Coronary artery (tissue), 2 donors: ENCODE results near the gene SLC35A2.
A peak's percentile ranks its signal among the peaks of the same experiment; 100 is the strongest.

Experiments
- DNase-seq: peaks from one replicate; pipeline ENCODE4 v3.0.0-alpha.2; 2017; ENCODE audit warnings: low spot score
- H3K27ac ChIP-seq, 2 donors: fragments of 200-600 bp; sonication (generic); one replicate each; pipeline ENCODE4 v1.5.1; 2016 to 2019
- H3K4me3 ChIP-seq: fragments of 200-600 bp; sonication (generic); 2 replicates; pipeline ENCODE4 v1.5.1; 2016; ENCODE audit warnings: mild to moderate bottlenecking, moderate library complexity
- TF ChIP-seq, protein P1 (sequence below): fragments of 200-600 bp; sonication (generic); IDR thresholded peaks from one replicate; pipeline ENCODE4 v1.5.1; 2019; ENCODE audit warnings: antibody characterized with exemption

SLC35A2 gene

DNA sequence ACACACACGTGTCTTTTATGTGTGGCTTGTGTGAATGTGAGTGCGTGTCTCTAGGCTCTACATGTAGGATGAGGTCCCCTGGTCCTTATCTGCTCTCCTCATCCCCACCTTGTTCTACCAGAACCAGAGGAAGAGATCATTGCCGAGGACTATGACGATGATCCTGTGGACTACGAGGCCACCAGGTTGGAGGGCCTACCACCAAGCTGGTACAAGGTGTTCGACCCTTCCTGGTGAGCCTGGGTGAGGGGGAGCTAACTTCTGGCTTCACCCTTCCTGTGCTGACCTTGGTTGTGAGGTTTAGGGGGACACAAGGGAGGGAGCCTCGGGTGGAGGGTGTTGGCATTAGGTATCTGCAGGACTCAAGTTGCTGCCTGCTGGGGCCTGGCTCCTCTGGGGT lies 10.4 kb downstream of the SLC35A2 start:
- H3K4me3 ChIP-seq: no peak overlapping the region

DNA sequence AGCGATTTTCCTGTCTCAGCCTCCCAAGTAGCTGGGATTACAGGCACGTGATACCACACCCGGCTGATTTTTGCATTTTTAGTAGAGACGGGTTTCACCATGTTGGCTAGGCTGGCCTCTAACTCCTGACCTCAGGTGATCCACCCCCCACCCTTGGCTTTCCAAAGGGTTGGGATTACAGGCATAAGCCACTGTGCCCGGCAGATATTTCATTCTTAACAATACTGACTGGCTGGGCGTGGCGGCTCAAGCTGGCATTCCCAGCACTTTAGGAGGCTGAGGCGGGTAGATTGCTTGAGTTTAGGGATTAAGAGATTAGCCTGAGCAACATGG lies 12.4 kb downstream of the SLC35A2 start:
- Histone ChIP-seq H3K4me3 (no peak overlapping the region), H3K27ac (no peak overlapping the region)
- no peak for DNase-seq
- TF ChIP-seq, protein P1, sequence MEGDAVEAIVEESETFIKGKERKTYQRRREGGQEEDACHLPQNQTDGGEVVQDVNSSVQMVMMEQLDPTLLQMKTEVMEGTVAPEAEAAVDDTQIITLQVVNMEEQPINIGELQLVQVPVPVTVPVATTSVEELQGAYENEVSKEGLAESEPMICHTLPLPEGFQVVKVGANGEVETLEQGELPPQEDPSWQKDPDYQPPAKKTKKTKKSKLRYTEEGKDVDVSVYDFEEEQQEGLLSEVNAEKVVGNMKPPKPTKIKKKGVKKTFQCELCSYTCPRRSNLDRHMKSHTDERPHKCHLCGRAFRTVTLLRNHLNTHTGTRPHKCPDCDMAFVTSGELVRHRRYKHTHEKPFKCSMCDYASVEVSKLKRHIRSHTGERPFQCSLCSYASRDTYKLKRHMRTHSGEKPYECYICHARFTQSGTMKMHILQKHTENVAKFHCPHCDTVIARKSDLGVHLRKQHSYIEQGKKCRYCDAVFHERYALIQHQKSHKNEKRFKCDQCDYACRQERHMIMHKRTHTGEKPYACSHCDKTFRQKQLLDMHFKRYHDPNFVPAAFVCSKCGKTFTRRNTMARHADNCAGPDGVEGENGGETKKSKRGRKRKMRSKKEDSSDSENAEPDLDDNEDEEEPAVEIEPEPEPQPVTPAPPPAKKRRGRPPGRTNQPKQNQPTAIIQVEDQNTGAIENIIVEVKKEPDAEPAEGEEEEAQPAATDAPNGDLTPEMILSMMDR: no peak

More for the DNA sequence above, 10.4 kb downstream of the SLC35A2 start:
- TF ChIP-seq, protein P1: no peak
- no peak for DNase-seq
- H3K27ac ChIP-seq: no peak overlapping the region

DNA sequence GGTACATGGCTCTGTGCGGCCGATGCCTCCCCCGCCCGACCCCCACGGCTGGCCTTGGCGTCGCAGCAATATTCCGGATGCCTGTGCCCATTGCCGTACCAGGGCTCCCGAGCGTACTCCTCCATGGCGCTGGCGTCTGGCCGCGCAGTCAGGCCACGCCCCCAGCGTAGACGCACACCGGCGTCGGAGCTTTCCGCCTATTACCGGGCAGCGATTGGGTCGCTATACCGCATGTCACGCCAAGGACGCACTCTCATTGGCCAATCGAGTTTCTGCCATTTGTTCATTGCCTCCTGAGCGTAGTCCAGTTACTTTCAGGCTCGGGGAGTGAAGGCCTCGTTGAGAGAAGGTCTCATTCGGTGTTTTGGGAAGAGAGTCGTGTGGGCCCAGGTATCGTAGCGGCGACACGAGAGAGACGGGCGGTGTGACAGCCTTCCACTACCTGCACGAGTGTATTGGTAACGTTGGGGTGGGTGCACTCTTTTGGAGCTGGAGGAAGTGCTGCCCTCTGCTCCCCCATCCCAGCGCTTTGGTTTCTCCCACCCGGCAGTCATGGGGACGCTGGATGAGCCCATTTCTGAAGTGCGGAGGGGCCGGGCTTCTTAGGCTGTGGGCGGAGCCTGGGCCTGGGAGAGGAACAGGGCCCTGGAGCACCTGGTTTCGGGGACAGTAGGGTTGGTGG lies 13.7 kb downstream of the SLC35A2 start, which contains the start of the genes PQBP1 and TIMM17B:
PQBP1 (plus strand) TSS at position 306 of the 682 bp plus-strand sequence. CDS start 580 bp downstream, outside the sequence.
TIMM17B (minus strand) TSS at position 144 of the 682 bp plus-strand sequence; CDS start at position 125, 19 bp downstream.
- DNase-seq: peak; percentile 93
- TF ChIP-seq, protein P1: no peak
- peak within 1 kb of the TSS; percentile 83 to 96 for H3K27ac ChIP-seq
- peak within 1 kb of the TSS; percentile 75 for H3K4me3 ChIP-seq

DNA sequence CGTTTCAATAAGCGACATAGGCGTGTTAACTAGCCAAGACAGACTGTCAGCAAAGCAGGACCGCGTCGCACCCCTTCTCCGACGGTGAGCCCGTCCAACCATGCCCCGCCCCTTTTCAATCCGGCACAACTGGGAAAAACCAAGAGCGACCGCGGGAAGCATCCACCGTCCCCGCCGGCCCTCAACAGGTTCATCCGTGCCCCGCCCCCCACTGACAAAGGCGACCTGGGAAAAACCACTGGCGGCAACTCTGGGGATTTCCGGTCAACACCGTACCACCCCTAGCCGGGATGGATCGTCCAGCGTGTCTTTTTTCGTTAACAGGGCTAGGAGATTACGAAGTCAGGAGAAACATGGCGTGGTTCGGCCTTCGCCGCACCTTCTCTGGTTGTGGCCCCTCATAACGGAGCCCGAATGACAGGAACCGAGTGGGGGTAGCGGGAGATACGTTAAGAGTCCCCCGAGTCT lies 14.3 kb downstream of the SLC35A2 start:
- TF ChIP-seq, protein P1: no peak
- DNase-seq: no peak
- H3K4me3 ChIP-seq: peak overlapping the region; percentile 75

DNA sequence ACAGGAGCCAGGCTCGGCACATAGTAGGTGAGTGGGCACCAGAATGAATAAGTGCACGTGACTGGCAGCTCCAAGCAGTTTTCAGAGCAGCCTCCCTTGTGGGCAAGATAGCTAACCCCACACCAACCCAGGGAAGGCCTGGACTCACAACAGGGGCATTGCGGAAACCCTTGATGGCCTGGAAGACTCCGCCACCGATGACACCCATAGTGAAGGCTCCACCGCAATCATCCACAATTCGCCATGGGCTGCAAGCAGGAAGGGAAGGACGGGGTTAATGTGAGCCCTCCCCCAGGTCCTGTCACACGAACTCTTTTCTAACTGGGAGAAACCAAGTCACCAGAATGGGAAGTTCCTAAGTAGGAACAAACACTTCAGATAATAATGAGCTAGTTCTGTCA lies 14.8 kb downstream of the SLC35A2 start:
- Histone ChIP-seq H3K4me3 (peak overlapping the region; percentile 75), H3K27ac (peak overlapping the region; percentile 83 to 96)
- TF ChIP-seq, protein P1: no peak
- DNase-seq: no peak

More for the DNA sequence above, 14.3 kb downstream of the SLC35A2 start:
- peak overlapping the region; percentile 83 to 96 for H3K27ac ChIP-seq

DNA sequence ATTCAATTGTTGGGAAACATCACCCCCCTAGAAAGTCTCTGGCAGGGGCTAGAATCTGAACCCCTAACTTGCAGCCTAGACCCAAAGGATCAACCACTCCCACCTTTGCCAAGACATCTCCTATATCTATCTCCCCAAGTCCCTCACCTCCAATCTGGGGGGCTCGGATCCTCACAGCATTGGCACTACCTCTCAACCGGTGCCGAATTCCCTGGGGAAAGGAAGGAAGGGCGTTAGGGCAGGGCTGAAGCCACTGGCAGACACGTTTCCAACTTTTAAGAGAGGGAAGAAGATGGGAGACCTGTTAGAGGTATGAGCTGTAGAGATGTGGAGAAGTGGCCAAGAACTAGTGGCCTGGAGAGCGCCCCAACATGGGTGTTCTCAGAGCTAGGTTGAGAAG lies 16.6 kb downstream of the SLC35A2 start:
- Histone ChIP-seq H3K4me3 (no peak overlapping the region), H3K27ac (no peak overlapping the region)
- no peak for DNase-seq
- TF ChIP-seq, protein P1: no peak
